Prostate gland (tissue), 2 donors: ENCODE measurements around the gene SECTM1. TPM values are rescaled to one million over a fixed set of nuclear protein-coding genes. Genes with fewer than 3 reads are reported as not detected.
A peak's percentile ranks its signal among the peaks of the same experiment; 100 is the strongest.

ENCODE experiments used
- DNase-seq: peaks from one replicate; pipeline ENCODE4 v3.0.0-alpha.2; 2019; ENCODE audit warnings: low spot score
- H3K27ac ChIP-seq, 2 donors: fragments of 200-600 bp; sonication (generic); 2 replicates each; pipeline ENCODE4 v1.5.1; 2017 to 2019
- H3K27me3 ChIP-seq: fragments of 200-600 bp; sonication (generic); replicated peaks from 2 replicates; pipeline ENCODE4 v1.5.1; 2019; ENCODE audit not compliant: insufficient read depth
- H3K36me3 ChIP-seq, 2 donors: fragments of 200-600 bp; sonication (generic); 1 replicate in 1 of 2; 2 replicates in 1 of 2; pipeline versions ENCODE4 v1.5.1 to v1.8.1; 2017 to 2019
- H3K4me1 ChIP-seq: fragments of 200-600 bp; sonication (generic); replicated peaks from 2 replicates; pipeline ENCODE4 v1.5.1; 2019
- H3K4me3 ChIP-seq, 2 donors: fragments of 200-600 bp; sonication (generic); 2 replicates each; pipeline ENCODE4 v1.5.1; 2017 to 2019
- H3K9me3 ChIP-seq: fragments of 200-600 bp; sonication (generic); 2 replicates; pipeline ENCODE4 v1.5.1; 2017
- POLR2A ChIP-seq: fragments of 450-650 bp; IDR thresholded peaks from one replicate; pipeline ENCODE4 v1.6.1; 2016; ENCODE audit warnings: antibody characterized with exemption, mild to moderate bottlenecking
- POLR2AphosphoS5 ChIP-seq: sonication (generic); formaldehyde crosslinking; IDR thresholded peaks from one replicate; pipeline ENCODE4 v1.6.1; 2017; ENCODE audit warnings: antibody characterized with exemption
- WGBS: methylation state at CpG from one replicate; pipeline ENCODE4 v1.1.5; 2018; 5-methylcytosine and 5-hydroxymethylcytosine counted together
- intact Hi-C: fragments of 100-400 bp; cut with DNase I; formaldehyde crosslinking; loops from one replicate; pipeline ENCODE4 v1.14.2; 2022
- total RNA-seq, 2 donors: library from RNA; depleted of rRNA; stranded (reverse); fragments of >200 nt; gene quantifications; one replicate each; pipeline ENCODE4 v1.1.0, GENCODE V29; 2016
- TF ChIP-seq, protein P1 (sequence below), 4 experiments: fragments of 200-600 bp in 2 of 4; fragments of 450-650 bp in 2 of 4; sonication (generic) in 2 of 4; IDR thresholded peaks; 1 replicate in 3 of 4; 2 replicates in 1 of 4; pipeline ENCODE4 v1.5.1; 2016 to 2019; ENCODE audit warnings: antibody characterized with exemption in 4 of 4, mild to moderate bottlenecking in 2 of 4, moderate library complexity in 2 of 4

The SECTM1 gene
- total RNA-seq, 2 donors from 2014 or later: 9.0 to 12.5 TPM

DNA sequence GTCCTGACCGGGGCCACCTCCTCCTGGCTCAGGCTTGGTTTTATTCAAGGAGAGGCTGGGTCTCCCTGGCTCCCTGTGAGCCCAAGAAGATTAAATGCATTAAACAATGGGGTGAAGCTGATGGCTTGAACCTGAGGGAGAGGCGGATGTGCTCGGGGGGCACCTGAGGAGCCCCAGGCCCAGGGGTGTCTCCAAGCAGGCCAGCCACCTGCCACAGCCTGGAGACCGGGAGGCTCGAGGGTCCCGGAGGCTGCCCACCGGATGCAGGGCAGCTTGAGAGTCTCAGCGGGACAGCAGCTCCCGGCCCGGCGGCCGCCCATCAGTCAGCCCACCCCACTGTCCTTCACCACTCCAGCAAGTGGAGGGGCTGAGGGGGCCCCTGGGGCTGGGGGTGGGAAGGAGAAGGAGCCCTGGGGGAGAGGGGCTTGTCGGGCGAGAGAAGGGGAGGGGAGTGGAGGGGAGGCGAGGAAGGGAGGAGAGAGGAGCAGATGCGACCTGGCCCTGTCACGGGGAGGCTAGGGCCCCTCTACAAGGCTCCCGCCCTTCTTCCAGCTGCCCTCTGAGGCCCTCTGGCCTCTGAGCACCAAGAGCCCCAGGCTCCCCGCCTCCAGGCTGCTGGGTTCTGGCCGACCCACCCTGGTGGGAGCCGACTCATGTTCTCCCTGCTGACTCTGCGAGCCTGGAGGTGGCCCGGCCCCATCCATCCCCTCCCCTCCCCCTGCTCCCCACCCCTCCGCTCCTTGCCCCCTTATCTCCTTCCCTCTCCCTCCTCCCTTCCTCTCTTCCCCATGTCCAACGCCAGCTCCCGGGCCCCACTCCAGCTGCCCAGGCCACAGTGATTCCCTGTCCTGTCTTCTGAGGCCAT is 29.4 kb downstream of the SECTM1 start:
- 84% methylated on average over 26 of the region's 26 CpGs for WGBS
- intact Hi-C loops: no loop called here
- Histone ChIP-seq H3K36me3 (no peaks in the 10 kb centered on the region), H3K27ac (no peak overlapping the region), H3K4me3 (no peak overlapping the region), H3K27me3 (no peaks in the 10 kb centered on the region), H3K9me3 (no peaks in the 10 kb centered on the region), H3K4me1 (no peaks in the 10 kb centered on the region)
- TF ChIP-seq POLR2A (no peak), POLR2AphosphoS5 (no peak)
- TF ChIP-seq, protein P1, sequence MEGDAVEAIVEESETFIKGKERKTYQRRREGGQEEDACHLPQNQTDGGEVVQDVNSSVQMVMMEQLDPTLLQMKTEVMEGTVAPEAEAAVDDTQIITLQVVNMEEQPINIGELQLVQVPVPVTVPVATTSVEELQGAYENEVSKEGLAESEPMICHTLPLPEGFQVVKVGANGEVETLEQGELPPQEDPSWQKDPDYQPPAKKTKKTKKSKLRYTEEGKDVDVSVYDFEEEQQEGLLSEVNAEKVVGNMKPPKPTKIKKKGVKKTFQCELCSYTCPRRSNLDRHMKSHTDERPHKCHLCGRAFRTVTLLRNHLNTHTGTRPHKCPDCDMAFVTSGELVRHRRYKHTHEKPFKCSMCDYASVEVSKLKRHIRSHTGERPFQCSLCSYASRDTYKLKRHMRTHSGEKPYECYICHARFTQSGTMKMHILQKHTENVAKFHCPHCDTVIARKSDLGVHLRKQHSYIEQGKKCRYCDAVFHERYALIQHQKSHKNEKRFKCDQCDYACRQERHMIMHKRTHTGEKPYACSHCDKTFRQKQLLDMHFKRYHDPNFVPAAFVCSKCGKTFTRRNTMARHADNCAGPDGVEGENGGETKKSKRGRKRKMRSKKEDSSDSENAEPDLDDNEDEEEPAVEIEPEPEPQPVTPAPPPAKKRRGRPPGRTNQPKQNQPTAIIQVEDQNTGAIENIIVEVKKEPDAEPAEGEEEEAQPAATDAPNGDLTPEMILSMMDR (IDR thresholded peaks at IDR 0.05): no peak
- DNase-seq: no peak

DNA sequence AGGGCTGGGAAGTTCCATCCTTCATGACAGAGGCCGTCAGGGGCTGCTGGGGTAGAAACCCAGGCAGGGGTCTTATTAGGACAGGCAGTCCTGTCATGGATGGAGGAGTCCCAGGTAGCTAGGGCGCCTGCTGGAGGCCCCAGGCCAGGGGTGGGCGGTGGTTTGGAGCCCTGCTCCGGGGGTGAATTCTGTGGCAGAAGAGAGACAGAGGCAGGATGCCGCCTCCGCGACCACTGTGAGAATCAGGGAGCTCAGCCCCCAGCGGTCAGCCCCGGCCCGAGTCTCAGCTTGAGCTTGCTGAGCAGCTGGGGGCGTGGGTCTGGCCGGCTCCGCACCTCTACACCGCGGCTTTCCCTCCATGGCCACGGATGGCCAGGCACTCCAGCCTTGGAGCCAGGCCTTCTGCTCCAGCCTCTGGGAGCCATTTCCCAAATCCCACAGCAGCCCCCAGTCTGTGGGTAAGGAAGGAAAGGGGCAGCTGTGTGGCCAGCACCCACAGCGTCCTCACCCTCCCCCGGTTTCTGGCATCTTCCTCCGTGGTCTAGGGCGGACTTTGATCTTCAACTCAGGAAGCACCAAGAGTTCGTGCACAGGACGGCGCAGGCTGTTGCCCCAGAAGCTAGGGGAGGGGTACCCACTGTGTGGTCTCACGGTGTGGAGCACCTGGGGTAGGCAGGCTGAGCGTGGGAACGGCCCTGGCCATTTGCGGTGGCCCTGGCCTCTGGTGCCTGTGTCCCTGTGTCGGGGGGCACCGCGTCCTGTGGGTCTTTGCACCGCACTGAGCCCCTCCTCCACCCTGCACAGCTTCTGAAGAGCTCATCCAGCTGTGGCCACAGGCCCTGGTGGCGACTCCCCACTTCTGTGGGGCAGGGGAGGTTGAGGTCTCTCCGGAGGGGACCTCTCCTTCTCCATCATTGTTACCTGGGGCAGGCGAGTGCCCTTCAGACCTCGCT is 30.3 kb downstream of the SECTM1 start:
- DNase-seq: no peak
- Histone ChIP-seq H3K36me3 (no peaks in the 10 kb centered on the region), H3K9me3 (no peaks in the 10 kb centered on the region), H3K27me3 (no peaks in the 10 kb centered on the region), H3K27ac (no peak overlapping the region), H3K4me3 (no peak overlapping the region), H3K4me1 (peaks cover 8% of the 10 kb centered on the region)
- TF ChIP-seq POLR2AphosphoS5: no peak
- TF ChIP-seq POLR2A: no peak
- TF ChIP-seq, protein P1 (IDR thresholded peaks at IDR 0.05): no peak
- intact Hi-C loops: no loop called here
- WGBS: 90% methylated on average over 23 of the region's 35 CpGs

- DNase-seq: no peak
- H3K9me3 ChIP-seq: no peaks in the 10 kb centered on the region
- intact Hi-C loops: no loop called here
- TF ChIP-seq, protein P1 (IDR thresholded peaks at IDR 0.05): no peak
- TF ChIP-seq POLR2AphosphoS5: no peak
- TF ChIP-seq POLR2A: no peak
- H3K4me1 ChIP-seq: peaks cover 9% of the 10 kb centered on the region
- no peaks in the 10 kb centered on the region for H3K36me3 ChIP-seq
- H3K27me3 ChIP-seq: no peaks in the 10 kb centered on the region
- WGBS: 91% methylated on average over 15 of the region's 15 CpGs
- no peak overlapping the region for H3K4me3 ChIP-seq
- no peak overlapping the region for H3K27ac ChIP-seq
Observed at GRCh38 chr17:82302568-82302963, 31.0 kb downstream of the SECTM1 start.

DNA sequence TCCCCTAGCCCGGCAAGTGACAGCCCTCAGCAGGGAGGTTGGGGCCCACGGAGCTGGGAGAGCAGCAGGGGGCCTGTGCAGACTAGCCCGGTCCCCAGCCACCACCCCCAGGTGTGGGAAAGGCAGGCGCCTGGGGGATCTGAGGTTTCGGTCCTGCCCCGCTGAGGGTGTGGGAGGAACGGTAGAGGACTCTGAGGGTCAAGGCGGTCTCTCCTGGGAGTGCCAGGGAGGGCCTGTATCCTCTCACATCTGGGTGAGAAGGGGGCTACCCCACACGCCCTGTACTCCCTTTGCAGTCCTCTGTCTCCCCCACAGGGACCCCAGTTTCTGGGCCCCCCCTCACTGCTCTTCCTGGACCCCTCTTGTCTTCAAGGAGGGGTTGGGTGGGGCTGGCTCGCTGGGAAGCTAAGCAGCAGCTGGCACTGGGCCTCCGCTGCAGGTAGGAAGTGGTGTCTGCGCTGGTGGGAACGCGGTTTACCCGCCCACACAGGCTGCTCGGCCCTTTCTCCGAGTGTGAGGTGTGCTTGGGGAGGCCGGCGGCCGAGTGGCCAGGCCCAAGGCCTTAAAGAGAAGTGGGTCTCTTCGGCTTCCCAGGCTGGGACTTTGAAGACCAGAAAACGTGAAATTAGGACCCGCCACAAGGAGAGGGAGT is 31.5 kb downstream of the SECTM1 start:
- intact Hi-C loops: no loop called here
- H3K4me3 ChIP-seq: no peak overlapping the region
- no peak for DNase-seq
- H3K36me3 ChIP-seq: no peaks in the 10 kb centered on the region
- no peaks in the 10 kb centered on the region for H3K9me3 ChIP-seq
- H3K27ac ChIP-seq: peak overlapping the region in 1 of 2 donors; percentile 17
- H3K27me3 ChIP-seq: no peaks in the 10 kb centered on the region
- TF ChIP-seq POLR2AphosphoS5 (no peak), POLR2A (peak; percentile 10)
- TF ChIP-seq, protein P1 (IDR thresholded peaks at IDR 0.05): no peak
- WGBS: 52% methylated on average over 16 of the region's 23 CpGs
- H3K4me1 ChIP-seq: peaks cover 11% of the 10 kb centered on the region
